Measurements from ENCODE around the gene TP53BP1. TPM values are rescaled to one million over a fixed set of nuclear protein-coding genes. Genes with fewer than 3 reads are reported as not detected.

TP53BP1 gene
- total and polyA plus RNA-seq, 4 donors = 2.7 to 12.0 (median 7.3) TPM

DNA sequence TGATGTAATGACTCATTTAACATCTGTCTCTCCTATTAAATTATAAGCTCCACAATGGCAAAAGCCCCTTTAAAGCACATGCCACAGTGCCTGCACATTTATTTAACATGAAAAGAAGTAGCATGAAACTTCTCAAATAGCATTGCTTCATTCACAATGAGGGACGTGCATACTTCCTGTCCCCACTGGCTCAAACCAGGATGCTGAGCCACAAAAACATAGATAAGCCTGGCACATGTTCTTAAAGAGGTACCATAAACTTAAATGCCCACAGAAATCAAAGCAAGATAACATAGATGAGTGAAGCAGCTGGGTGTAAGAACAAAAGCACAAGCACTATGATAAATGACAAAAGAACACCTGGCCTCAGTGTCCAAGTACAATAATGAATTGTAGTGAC, 3.8 kb downstream of the TP53BP1 start:
- TF ChIP-seq JUND (IDR thresholded peaks at IDR 0.05) (no peak), RXRA (IDR thresholded peaks at IDR 0.05) (no peak), SP1 (IDR thresholded peaks at IDR 0.05) (no peak)
- 54% methylated on average over 1 of the region's 1 CpG for whole genome bisulfite sequencing

DNA sequence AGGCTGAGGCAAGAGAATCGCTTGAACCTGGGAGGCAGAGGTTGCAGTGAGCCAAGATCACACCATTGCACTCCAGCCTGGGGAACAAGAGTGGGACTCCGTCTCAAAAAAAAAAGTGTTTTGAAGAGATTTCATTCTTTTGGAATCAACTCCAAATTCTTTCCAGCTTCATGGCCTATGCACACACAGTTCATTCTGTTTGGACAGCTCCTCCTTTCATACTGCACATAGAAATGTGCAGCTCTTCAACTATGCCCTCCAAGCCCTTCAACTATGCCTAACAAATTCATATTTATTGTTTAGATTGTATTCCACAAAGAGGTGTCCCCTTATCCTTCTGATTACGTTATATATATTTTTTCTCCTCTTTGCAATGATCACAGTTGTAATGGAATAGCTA, 4.2 kb downstream of the TP53BP1 start:
- Histone ChIP-seq H3K36me3 (ENCODE audit: control insufficient read depth in 4 of 4, insufficient read depth in 3 of 4, low read depth in 1 of 4, low read length in 3 of 4) (peaks cover 0 to 3% (median 3%) of the 10 kb centered on the region in 4 donors), H3K4me1 (ENCODE audit: control insufficient read depth in 4 of 4, insufficient read depth in 4 of 4, low read length in 3 of 4) (peaks cover 0 to 9% (median 4%) of the 10 kb centered on the region in 4 donors), H3K4me3 (ENCODE audit: low read depth in 1 of 3, low read length in 3 of 3) (no peak overlapping the region), H3K27ac (ENCODE audit: low read depth in 1 of 2, low read length in 2 of 2) (no peak overlapping the region), H3K27me3 (ENCODE audit: control insufficient read depth in 4 of 4, insufficient read depth in 4 of 4, low read length in 3 of 4) (no peaks in the 10 kb centered on the region), H3K9me3 (ENCODE audit: control insufficient read depth in 4 of 4, low read length in 3 of 4) (no peaks in the 10 kb centered on the region), H3K9ac (ENCODE audit: low read depth in 1 of 2, low read length in 2 of 2) (no peak overlapping the region)
- 91% methylated on average over 3 of the region's 3 CpGs for WGBS
- TF ChIP-seq RXRA (IDR thresholded peaks at IDR 0.05) (no peak), RAD21 (IDR thresholded peaks at IDR 0.05) (no peak), CTCF (IDR thresholded peaks at IDR 0.05; ENCODE audit: low read depth, low read length, missing input control) (no peak), EGR1 (IDR thresholded peaks at IDR 0.05; ENCODE audit: low read depth in 2 of 2) (no peak), FOXA1 (IDR thresholded peaks at IDR 0.05) (no peak), SP1 (IDR thresholded peaks at IDR 0.05) (no peak), TAF1 (conservative IDR thresholded peaks at IDR 0.05) (no peak), YY1 (IDR thresholded peaks at IDR 0.05) (no peak), GABPA (IDR thresholded peaks at IDR 0.05 in 1 of 2, conservative IDR thresholded peaks at IDR 0.05 in 1 of 2) (no peak), MAX (IDR thresholded peaks at IDR 0.05) (no peak), NR2F2 (IDR thresholded peaks at IDR 0.05) (no peak), HNF4A (conservative IDR thresholded peaks at IDR 0.05) (no peak), HNF4G (IDR thresholded peaks at IDR 0.05) (no peak)
- TF ChIP-seq, protein P1, sequence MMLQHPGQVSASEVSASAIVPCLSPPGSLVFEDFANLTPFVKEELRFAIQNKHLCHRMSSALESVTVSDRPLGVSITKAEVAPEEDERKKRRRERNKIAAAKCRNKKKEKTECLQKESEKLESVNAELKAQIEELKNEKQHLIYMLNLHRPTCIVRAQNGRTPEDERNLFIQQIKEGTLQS (IDR thresholded peaks at IDR 0.05) = no peak
- TF ChIP-seq, protein P2, sequence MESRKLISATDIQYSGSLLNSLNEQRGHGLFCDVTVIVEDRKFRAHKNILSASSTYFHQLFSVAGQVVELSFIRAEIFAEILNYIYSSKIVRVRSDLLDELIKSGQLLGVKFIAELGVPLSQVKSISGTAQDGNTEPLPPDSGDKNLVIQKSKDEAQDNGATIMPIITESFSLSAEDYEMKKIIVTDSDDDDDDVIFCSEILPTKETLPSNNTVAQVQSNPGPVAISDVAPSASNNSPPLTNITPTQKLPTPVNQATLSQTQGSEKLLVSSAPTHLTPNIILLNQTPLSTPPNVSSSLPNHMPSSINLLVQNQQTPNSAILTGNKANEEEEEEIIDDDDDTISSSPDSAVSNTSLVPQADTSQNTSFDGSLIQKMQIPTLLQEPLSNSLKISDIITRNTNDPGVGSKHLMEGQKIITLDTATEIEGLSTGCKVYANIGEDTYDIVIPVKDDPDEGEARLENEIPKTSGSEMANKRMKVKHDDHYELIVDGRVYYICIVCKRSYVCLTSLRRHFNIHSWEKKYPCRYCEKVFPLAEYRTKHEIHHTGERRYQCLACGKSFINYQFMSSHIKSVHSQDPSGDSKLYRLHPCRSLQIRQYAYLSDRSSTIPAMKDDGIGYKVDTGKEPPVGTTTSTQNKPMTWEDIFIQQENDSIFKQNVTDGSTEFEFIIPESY (IDR thresholded peaks at IDR 0.05) = no peak
- no peak for DNase-seq (ENCODE audit: low spot score)

More for the DNA sequence above, 3.8 kb downstream of the TP53BP1 start:
- Histone ChIP-seq H3K4me1 (ENCODE audit: control insufficient read depth in 4 of 4, insufficient read depth in 4 of 4, low read length in 3 of 4) (peaks cover 0 to 9% (median 4%) of the 10 kb centered on the region in 4 donors), H3K9ac (ENCODE audit: low read depth in 1 of 2, low read length in 2 of 2) (no peak overlapping the region), H3K27ac (ENCODE audit: low read depth in 1 of 2, low read length in 2 of 2) (no peak overlapping the region), H3K9me3 (ENCODE audit: control insufficient read depth in 4 of 4, low read length in 3 of 4) (no peaks in the 10 kb centered on the region), H3K36me3 (ENCODE audit: control insufficient read depth in 4 of 4, insufficient read depth in 3 of 4, low read depth in 1 of 4, low read length in 3 of 4) (peaks cover 0 to 3% (median 3%) of the 10 kb centered on the region in 4 donors), H3K27me3 (ENCODE audit: control insufficient read depth in 4 of 4, insufficient read depth in 4 of 4, low read length in 3 of 4) (no peaks in the 10 kb centered on the region), H3K4me3 (ENCODE audit: low read depth in 1 of 3, low read length in 3 of 3) (no peak overlapping the region)
- DNase-seq (ENCODE audit: low spot score) = no peak
